GM12873 (cell line): ENCODE data around the gene POFUT1.

ENCODE experiments used
- TF ChIP-seq, protein P1 (sequence below): IDR thresholded peaks from 2 replicates; pipeline ENCODE4 v1.5.1; 2012; ENCODE audit warnings: low read depth, mild to moderate bottlenecking, moderate library complexity, low read length, control low read depth; ENCODE audit not compliant: insufficient read depth; ENCODE audit errors: missing control alignments

Gene POFUT1

DNA sequence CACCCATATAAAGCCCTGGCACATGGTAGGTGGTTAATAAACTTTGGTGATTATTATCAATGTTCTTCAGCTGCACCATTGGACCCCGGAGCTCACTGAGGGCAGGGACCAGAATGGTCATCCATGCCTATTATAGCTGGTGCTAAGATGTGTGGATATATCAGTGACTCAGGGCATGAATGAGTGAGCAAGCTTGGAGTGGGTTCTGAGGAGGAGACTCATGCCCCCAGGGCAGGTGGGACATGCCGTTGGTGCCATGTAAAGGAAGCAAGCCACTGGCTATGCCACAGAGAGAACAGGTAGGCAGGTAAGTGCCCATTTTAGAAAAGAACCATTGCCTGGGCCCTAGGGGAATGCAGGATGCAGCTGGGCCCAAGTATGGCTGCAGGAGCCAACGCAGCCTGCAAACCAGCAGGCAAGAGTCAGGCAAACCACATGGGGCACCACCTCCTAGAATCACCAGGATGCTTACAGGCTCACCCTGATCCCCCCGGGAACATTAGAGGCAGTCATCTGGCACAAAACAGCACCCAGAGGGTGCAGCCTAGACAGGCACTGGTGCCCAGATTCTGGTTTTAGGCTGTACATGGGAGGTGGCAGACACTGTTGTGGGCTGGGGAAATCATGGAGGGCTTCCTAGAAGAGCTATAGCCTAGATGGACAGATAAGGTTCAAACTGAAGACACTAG, 23.6 kb upstream of the POFUT1 start:
- TF ChIP-seq, protein P1, sequence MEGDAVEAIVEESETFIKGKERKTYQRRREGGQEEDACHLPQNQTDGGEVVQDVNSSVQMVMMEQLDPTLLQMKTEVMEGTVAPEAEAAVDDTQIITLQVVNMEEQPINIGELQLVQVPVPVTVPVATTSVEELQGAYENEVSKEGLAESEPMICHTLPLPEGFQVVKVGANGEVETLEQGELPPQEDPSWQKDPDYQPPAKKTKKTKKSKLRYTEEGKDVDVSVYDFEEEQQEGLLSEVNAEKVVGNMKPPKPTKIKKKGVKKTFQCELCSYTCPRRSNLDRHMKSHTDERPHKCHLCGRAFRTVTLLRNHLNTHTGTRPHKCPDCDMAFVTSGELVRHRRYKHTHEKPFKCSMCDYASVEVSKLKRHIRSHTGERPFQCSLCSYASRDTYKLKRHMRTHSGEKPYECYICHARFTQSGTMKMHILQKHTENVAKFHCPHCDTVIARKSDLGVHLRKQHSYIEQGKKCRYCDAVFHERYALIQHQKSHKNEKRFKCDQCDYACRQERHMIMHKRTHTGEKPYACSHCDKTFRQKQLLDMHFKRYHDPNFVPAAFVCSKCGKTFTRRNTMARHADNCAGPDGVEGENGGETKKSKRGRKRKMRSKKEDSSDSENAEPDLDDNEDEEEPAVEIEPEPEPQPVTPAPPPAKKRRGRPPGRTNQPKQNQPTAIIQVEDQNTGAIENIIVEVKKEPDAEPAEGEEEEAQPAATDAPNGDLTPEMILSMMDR = no peak

DNA sequence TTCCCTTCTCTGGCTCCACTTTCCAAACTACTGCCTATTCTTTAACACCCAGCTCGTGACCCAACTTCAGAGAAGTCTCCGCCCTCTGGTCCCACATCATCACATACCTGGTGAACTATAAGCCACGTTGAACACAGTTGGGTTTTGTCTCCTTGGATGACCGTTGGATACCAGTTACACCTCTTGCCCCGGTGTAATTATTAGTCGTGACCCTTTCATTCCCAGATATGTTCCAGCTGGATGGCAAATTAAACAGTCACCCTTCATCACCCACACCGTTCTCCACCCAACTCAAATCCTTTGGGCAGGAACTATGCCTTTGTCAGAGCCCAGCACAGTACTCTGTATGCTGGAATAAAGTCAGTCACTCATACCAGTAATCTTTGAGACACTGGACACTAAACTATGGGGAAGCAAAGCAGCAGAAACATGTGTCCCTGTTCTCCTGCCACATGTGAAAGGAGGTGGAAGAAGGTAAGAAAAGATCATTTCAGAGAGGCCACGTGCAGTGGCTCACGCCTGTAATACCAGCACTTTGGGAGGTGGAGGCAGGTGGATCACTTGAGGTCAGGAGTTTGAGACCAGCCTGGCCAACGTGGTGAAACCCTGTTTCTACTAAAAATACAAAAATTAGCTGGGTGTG, 22.6 kb upstream of the POFUT1 start:
- TF ChIP-seq, protein P1 = no peak

DNA sequence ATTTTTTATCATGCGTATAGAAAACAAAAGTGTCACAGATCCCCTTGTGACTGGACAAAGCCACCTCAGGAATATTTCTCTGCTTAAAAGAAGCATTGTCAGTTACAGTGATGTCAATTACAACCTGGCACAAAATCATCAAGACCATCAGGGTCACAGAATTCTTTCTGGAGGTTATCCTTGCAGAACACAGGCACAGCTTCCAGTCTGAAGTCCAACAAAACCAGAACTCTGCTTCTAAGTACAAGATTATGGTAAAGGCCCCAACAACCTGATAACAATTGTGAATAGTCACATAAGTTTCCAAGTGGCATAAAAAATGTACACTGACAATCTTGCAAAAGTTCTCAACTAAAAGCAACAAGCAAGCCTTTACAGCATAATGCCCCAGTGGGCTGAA, 21.2 kb upstream of the POFUT1 start:
- TF ChIP-seq, protein P1 = no peak

DNA sequence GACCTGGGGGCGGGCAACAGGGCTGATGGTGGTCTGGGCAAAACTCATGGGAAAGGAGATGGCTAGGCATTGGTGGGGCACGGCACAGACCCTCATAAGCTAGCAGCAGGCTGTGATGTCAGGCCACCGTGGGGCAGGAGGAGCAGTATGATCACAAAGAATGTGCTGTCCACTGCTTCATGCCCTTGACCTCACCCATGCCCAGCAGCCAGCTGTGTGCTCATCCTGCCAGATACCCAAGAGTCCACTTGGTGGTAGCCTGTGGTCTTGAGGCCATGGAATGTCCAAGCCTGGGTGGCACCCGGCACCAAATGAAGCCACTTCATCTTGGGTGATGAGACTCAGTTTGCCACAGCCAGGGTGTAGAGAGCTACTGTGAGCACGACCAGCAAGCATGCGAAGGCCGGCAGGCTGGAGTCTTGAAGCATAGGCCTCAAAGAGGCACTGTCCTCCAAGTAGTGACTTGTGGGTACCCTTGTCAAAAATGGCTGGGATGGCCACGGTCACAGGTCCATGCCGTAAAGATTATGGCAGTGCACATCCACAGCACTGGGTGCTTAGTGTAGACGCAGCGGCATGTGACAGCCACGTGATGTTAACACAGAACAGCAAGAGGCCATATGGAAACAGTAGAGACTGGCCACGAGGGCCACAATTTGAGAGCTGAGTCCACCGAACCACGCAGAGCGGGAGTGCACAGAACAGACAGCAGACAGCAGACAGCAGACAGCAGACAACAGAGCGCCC, 19.1 kb upstream of the POFUT1 start:
- TF ChIP-seq, protein P1 = no peak

DNA sequence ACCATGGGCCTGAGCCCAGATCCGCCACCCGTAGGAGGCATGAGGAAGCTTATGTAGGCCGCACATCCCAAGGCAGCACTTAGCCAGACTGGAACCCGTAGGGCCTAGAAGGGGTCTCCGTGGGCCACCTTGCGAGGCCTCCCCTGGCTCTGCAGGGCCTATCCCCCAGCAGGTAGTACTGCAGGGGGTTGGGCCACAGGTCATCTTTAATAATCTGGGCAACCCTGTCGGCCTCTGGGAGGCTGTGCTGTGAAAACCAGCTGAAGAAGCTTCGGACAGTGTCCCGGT, 18.6 kb upstream of the POFUT1 start:
- TF ChIP-seq, protein P1 = no peak

DNA sequence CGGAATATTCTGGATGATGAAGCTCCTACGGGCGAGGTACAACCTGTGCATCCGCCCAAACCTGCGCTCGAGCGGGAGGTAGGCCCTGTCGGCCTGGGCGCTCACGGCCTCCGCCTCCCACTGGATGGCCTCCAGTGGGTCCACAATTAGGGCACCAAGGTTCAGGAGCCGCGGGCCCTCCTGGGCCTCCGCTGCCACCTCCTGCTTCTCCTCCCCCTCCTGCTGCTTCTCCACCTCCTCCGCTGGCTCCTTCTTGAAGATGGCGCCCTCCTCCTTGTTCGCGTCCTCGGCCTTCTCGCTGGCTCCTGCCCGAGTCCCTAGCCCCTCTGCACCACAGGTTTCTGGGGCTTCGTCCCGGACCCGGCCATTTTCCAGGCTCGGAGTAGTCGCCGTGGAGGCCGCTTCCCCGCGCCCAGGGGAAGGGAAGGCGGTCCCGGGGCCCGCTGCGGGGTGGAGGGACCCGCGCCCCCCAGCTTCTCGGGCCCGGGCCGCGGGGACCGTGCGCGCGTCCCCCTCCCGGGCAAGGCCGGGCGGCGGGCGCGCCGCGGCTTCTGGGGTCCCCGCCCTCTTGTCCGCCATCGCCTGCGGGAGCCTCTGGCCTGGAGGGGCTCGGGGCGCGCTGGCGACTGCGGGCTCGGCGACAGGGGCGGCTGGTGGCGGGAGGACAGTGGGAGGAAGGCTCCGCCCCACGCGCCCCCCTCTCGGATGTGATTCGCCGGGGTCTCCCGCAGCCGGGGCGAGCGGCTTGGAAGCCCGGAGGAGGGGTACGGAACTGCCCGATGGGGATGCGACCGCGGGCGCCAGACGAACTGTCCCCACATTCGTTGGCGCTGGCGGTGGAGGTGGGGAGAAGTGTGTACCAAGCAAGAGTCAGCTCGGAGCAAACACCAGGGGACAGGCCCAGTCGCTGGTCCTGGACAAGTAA, 17.7 kb upstream of the POFUT1 start:
- TF ChIP-seq, protein P1 = no peak
